ENCODE results near the gene LIMK2. TPM values are rescaled to one million over a fixed set of nuclear protein-coding genes. Genes with fewer than 3 reads are reported as not detected.

Gene LIMK2
- total RNA-seq, 1 experiment from 2014 or later, result 27.9 TPM

DNA sequence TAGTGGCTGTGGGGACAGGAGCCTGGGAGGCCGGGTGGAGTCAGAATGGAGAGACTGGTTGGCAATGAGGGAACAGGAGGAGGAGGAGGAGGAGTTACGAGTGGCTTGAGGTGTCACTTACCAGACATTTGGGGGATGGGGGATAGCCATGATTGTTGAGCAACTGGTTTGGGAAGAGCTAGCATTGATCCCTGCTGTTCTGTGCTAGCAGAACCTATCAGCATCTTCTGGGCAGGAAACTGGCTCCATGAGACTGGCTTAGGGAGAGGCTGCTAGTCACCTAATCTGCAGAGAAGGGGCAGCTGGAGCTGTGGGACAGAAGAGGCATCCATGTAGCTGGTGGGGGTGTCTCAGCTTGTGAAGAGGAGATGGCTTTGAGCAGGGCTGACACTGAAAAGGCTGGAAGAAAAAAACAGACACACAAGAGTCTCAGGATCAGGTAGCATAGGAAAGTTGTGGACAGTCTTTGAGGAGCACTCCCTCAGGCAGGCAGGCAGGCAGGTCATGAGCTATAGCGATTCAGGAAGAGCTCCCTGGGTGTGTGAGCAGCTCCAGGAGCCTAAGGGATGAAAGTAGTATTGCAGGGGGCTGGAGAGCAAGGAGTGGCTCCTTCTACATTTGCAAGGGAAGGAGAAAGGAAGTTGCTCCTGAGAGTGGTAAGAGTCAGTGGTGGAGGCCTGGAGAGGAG is 57.9 kb downstream of the LIMK2 start:
- Histone ChIP-seq H3K9me3 (ENCODE audit: low read depth, low read length, poor library complexity, severe bottlenecking) (no peaks in the 10 kb centered on the region), H3K27me3 (replicated peaks; ENCODE audit: insufficient read depth, low read depth, low read length, poor library complexity) (no peaks in the 10 kb centered on the region), H3K4me1 (ENCODE audit: insufficient read depth, low read length, poor library complexity, severe bottlenecking) (no peaks in the 10 kb centered on the region), H3K36me3 (ENCODE audit: insufficient read depth, low read length, poor library complexity, severe bottlenecking) (peaks cover 2% of the 10 kb centered on the region), H3K27ac (ENCODE audit: low read depth, low read length, poor library complexity, severe bottlenecking) (no peak overlapping the region), H3K4me3 (ENCODE audit: low read depth, low read length, poor library complexity, severe bottlenecking) (no peak overlapping the region)
- BruUV-seq (replicated peaks), result no TSS peak
- ChIA-PET POLR2A (ENCODE audit: low non-redundant PET) (no interaction called here), CTCF (no interaction called here)
- DNase-seq (ENCODE audit: low spot score), result no peak
- TF ChIP-seq EZH2 (IDR thresholded peaks at IDR 0.05; ENCODE audit: borderline replicate concordance, low read depth, low read length, poor library complexity, severe bottlenecking), result no peak
- TF ChIP-seq, protein P1, sequence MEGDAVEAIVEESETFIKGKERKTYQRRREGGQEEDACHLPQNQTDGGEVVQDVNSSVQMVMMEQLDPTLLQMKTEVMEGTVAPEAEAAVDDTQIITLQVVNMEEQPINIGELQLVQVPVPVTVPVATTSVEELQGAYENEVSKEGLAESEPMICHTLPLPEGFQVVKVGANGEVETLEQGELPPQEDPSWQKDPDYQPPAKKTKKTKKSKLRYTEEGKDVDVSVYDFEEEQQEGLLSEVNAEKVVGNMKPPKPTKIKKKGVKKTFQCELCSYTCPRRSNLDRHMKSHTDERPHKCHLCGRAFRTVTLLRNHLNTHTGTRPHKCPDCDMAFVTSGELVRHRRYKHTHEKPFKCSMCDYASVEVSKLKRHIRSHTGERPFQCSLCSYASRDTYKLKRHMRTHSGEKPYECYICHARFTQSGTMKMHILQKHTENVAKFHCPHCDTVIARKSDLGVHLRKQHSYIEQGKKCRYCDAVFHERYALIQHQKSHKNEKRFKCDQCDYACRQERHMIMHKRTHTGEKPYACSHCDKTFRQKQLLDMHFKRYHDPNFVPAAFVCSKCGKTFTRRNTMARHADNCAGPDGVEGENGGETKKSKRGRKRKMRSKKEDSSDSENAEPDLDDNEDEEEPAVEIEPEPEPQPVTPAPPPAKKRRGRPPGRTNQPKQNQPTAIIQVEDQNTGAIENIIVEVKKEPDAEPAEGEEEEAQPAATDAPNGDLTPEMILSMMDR (conservative IDR thresholded peaks at IDR 0.05; ENCODE audit: low read depth, low read length), result no peak
- intact Hi-C loops (cut with micrococcal nuclease; ENCODE audit: unreplicated experiment), result loop anchor here (5.0 kb wide), 1 partner anchor 163 kb away; the partner anchor contains the start of gene SELENOM

DNA sequence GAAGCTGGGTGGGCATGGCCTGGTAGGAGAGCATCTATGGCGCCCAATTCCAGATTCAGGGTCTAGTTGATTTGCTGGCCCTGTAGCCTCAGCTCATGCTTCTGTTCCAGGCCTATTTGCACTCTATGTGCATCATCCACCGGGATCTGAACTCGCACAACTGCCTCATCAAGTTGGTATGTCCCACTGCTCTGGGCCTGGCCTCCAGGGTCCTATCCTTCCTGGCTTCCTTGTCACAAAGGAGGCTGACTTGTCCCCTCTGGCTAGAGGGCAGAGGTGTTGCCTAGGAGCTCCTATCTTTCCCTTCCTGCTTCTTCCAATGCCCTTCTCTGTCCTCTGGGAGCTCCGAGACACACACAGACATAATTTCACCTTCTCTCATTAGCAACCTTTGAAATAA is 58.9 kb downstream of the LIMK2 start:
- no peaks in the 10 kb centered on the region for H3K9me3 ChIP-seq (ENCODE audit: low read depth, low read length, poor library complexity, severe bottlenecking)
- ChIA-PET CTCF (interaction anchor here (0.5 to 0.7 kb wide), 3 partner anchors 50 to 1510 kb away, joined by 3 to 10 read pairs (median 7); partner anchors contain the start of gene SELENOM), POLR2A (ENCODE audit: low non-redundant PET) (no interaction called here)
- BruUV-seq (replicated peaks), result no TSS peak
- intact Hi-C loops (cut with micrococcal nuclease; ENCODE audit: unreplicated experiment), result loop anchor here (5.0 kb wide), 1 partner anchor 164 kb away; the partner anchor contains the start of gene SELENOM
- TF ChIP-seq EZH2 (IDR thresholded peaks at IDR 0.05; ENCODE audit: borderline replicate concordance, low read depth, low read length, poor library complexity, severe bottlenecking), result no peak
- TF ChIP-seq, protein P1 (conservative IDR thresholded peaks at IDR 0.05; ENCODE audit: low read depth, low read length), result no peak
- no peak overlapping the region for H3K4me3 ChIP-seq (ENCODE audit: low read depth, low read length, poor library complexity, severe bottlenecking)
- no peak overlapping the region for H3K27ac ChIP-seq (ENCODE audit: low read depth, low read length, poor library complexity, severe bottlenecking)
- no peak for DNase-seq (ENCODE audit: low spot score)
- H3K27me3 ChIP-seq (replicated peaks; ENCODE audit: insufficient read depth, low read depth, low read length, poor library complexity), result no peaks in the 10 kb centered on the region
- no peaks in the 10 kb centered on the region for H3K4me1 ChIP-seq (ENCODE audit: insufficient read depth, low read length, poor library complexity, severe bottlenecking)
- peaks cover 8% of the 10 kb centered on the region for H3K36me3 ChIP-seq (ENCODE audit: insufficient read depth, low read length, poor library complexity, severe bottlenecking)

DNA sequence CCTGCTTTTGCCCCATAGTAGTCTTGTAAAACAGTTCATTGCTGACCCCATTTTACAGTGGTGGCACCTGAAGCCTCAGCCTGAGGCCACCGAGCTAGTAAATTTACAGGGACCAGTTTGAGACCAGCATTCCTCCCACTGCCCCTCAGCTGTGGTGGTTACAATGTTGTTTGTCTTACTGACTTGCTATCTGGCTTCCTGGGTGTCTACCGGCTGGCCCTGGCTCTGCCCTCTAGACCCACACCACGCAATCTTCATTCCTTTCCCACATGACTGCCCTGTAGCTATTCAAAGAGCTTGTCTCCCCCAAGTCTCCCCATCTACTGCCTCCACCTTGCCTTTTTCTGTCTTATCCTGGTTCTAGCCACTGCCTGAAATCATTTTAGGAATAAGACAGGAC is 59.4 kb downstream of the LIMK2 start:
- peaks cover 8% of the 10 kb centered on the region for H3K36me3 ChIP-seq (ENCODE audit: insufficient read depth, low read length, poor library complexity, severe bottlenecking)
- H3K9me3 ChIP-seq (ENCODE audit: low read depth, low read length, poor library complexity, severe bottlenecking), result no peaks in the 10 kb centered on the region
- BruUV-seq (replicated peaks), result no TSS peak
- no peak for DNase-seq (ENCODE audit: low spot score)
- POLR2A ChIA-PET (ENCODE audit: low non-redundant PET), result no interaction called here
- H3K27ac ChIP-seq (ENCODE audit: low read depth, low read length, poor library complexity, severe bottlenecking), result no peak overlapping the region
- intact Hi-C loops (cut with micrococcal nuclease; ENCODE audit: unreplicated experiment), result loop anchor here (5.0 kb wide), 1 partner anchor 164 kb away; the partner anchor contains the start of gene SELENOM
- no peaks in the 10 kb centered on the region for H3K4me1 ChIP-seq (ENCODE audit: insufficient read depth, low read length, poor library complexity, severe bottlenecking)
- no peaks in the 10 kb centered on the region for H3K27me3 ChIP-seq (replicated peaks; ENCODE audit: insufficient read depth, low read depth, low read length, poor library complexity)
- TF ChIP-seq, protein P1 (conservative IDR thresholded peaks at IDR 0.05; ENCODE audit: low read depth, low read length), result no peak
- TF ChIP-seq EZH2 (IDR thresholded peaks at IDR 0.05; ENCODE audit: borderline replicate concordance, low read depth, low read length, poor library complexity, severe bottlenecking), result no peak
- CTCF ChIA-PET, result interaction anchor here (0.6 to 2.2 kb wide), 4 partner anchors 20 to 1510 kb away, joined by 3 to 18 read pairs (median 5); partner anchors contain the start of genes LIMK2 and SELENOM
- H3K4me3 ChIP-seq (ENCODE audit: low read depth, low read length, poor library complexity, severe bottlenecking), result no peak overlapping the region
